ENCODE data around the gene PGLYRP2. TPM values are rescaled to one million over a fixed set of nuclear protein-coding genes. Genes with fewer than 3 reads are reported as not detected.

PGLYRP2 gene
- total RNA-seq, 2 experiments from 2014 or later = 0.25 to 0.27 TPM

DNA sequence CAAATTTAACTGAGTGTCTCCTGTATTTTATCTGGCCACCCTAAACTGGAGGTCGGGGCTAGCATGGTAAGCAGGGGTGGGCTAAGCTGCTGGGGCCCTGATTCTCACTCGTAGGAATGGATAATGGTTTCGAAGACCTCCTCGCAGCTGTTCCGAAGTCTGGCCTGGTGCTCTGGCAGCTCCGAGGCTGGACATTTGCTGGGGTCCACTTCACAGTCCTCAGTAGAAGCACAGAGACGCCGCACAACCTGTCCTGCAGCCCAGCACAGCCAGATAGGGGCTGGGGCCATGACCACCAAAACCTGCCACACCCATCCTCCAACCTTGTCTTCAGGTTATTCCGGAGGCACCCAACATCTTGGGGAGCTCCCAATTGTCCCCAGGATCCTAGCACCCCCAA is 23.3 kb downstream of the PGLYRP2 start:
- H3K27ac Mint-ChIP-seq = no peak overlapping the region
- CTCF ChIA-PET = interaction anchor here (1.9 kb wide), 1 partner anchor 37 kb away, joined by 8 read pairs; the partner anchor contains the start of gene AKAP8L
- H3K27me3 Mint-ChIP-seq = no peaks in the 10 kb centered on the region
- TF ChIP-seq, protein P1, sequence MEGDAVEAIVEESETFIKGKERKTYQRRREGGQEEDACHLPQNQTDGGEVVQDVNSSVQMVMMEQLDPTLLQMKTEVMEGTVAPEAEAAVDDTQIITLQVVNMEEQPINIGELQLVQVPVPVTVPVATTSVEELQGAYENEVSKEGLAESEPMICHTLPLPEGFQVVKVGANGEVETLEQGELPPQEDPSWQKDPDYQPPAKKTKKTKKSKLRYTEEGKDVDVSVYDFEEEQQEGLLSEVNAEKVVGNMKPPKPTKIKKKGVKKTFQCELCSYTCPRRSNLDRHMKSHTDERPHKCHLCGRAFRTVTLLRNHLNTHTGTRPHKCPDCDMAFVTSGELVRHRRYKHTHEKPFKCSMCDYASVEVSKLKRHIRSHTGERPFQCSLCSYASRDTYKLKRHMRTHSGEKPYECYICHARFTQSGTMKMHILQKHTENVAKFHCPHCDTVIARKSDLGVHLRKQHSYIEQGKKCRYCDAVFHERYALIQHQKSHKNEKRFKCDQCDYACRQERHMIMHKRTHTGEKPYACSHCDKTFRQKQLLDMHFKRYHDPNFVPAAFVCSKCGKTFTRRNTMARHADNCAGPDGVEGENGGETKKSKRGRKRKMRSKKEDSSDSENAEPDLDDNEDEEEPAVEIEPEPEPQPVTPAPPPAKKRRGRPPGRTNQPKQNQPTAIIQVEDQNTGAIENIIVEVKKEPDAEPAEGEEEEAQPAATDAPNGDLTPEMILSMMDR (IDR thresholded peaks at IDR 0.05) = no peak
- H3K36me3 Mint-ChIP-seq (ENCODE audit: low read depth) = peaks cover 64% of the 10 kb centered on the region
- no peak for ATAC-seq
- no peak overlapping the region for H3K4me3 Mint-ChIP-seq
- H3K9me3 Mint-ChIP-seq = no peaks in the 10 kb centered on the region
- H3K4me1 Mint-ChIP-seq (ENCODE audit: low read depth) = peaks cover 9% of the 10 kb centered on the region
- POLR2A ChIA-PET = interaction anchor here (0.7 to 2.5 kb wide), 6 partner anchors 8 to 77 kb away, joined by 3 to 9 read pairs (median 4); no protein-coding TSS in a partner anchor
- DNase-seq = no peak
- intact Hi-C loops (cut with micrococcal nuclease) = no loop called here

DNA sequence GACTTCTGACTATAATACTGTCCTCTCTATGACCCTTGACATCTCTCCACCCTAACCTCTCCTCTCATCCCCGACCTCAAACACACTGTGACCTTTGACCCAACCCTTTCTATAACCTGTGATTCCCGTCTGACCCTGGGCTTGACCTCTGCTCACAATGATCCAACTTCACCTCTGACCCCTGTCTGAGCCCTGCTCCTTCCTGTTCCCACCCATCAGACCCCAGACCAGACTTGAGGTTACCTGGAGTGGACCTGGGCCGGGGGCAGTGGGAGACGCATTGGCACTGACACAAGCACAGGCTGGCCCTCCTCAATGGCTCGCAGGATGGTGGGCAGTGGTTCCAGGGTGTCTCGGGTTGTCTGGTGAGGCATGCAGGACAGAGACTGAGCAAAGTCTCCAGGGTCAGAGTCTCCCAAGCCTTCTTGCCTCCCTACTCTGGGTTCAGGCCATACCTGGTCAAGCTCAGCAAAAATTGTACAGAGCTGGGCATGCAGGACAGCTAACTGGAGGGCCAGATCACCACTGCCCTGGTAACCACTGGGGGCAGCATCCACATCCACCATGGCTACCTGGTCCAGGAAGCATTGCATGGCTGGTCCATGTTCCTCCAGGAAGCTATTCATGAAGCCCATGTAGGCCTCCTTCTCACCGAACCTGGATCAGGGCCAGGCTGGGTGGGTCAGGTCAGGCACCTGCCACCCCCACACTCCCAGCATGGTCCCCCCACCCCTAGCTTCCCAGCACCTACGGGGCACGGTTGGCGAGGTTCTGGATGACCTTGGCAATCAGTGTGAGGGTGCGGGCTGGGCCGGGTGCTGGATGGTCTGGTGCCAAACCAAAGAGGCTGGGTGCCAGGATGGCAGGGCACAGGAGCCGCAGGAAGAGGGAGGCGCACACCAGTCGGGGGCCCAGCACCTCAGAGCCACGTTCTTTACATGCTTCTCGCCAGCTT is 25.1 kb downstream of the PGLYRP2 start:
- Mint-ChIP-seq H3K4me1 (ENCODE audit: low read depth) (peaks cover 11% of the 10 kb centered on the region), H3K27me3 (no peaks in the 10 kb centered on the region), H3K27ac (peak overlapping the region; percentile 5), H3K9me3 (no peaks in the 10 kb centered on the region), H3K36me3 (ENCODE audit: low read depth) (peaks cover 58% of the 10 kb centered on the region), H3K4me3 (no peak overlapping the region)
- ATAC-seq (no peak), DNase-seq (no peak)
- ChIA-PET POLR2A (interaction anchor here (3.4 kb wide), 1 partner anchor 9 kb away, joined by 33 read pairs; the partner anchor contains the start of gene RASAL3), CTCF (interaction anchor here (1.5 to 1.7 kb wide), 3 partner anchors 9 to 24 kb away, joined by 3 to 6 read pairs (median 4); no protein-coding TSS in a partner anchor)
- intact Hi-C loops (cut with micrococcal nuclease) = no loop called here
- TF ChIP-seq, protein P1 (IDR thresholded peaks at IDR 0.05) = no peak

DNA sequence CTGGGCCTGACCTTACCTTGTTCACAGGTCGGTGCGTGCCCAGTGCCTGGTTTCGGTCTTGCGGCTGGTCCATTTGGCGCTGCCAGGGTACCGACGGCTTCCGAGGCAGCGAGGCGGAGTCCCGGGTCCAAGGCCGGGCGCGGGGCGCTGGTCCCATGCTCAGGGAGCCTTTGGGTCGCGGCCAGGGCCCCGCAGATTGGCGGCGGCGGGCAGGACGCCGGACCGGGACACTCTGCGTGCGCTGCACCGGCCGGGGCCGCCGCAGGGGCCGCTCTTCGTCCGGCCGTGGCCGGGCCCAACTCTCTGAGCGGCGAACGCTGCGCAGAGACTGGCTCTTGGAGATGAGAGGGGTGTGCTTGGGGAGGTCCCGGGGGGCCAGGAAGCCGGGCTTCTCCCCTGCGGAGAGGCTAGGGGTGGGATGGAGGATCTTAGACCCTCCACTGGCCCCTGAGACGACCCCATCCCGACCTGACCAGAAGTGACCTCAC is 26.2 kb downstream of the PGLYRP2 start:
- ATAC-seq (no peak), DNase-seq (no peak)
- ChIA-PET POLR2A (interaction anchor here (3.4 kb wide), 1 partner anchor 10 kb away, joined by 33 read pairs; the partner anchor contains the start of gene RASAL3), CTCF (interaction anchor here (2.6 kb wide), 1 partner anchor 11 kb away, joined by 6 read pairs; the partner anchor contains the start of gene RASAL3)
- Mint-ChIP-seq H3K27me3 (no peaks in the 10 kb centered on the region), H3K4me1 (ENCODE audit: low read depth) (peaks cover 14% of the 10 kb centered on the region), H3K9me3 (no peaks in the 10 kb centered on the region), H3K4me3 (no peak overlapping the region), H3K36me3 (ENCODE audit: low read depth) (peaks cover 55% of the 10 kb centered on the region), H3K27ac (no peak overlapping the region)
- TF ChIP-seq, protein P1 (IDR thresholded peaks at IDR 0.05) = no peak
- intact Hi-C loops (cut with micrococcal nuclease) = no loop called here

DNA sequence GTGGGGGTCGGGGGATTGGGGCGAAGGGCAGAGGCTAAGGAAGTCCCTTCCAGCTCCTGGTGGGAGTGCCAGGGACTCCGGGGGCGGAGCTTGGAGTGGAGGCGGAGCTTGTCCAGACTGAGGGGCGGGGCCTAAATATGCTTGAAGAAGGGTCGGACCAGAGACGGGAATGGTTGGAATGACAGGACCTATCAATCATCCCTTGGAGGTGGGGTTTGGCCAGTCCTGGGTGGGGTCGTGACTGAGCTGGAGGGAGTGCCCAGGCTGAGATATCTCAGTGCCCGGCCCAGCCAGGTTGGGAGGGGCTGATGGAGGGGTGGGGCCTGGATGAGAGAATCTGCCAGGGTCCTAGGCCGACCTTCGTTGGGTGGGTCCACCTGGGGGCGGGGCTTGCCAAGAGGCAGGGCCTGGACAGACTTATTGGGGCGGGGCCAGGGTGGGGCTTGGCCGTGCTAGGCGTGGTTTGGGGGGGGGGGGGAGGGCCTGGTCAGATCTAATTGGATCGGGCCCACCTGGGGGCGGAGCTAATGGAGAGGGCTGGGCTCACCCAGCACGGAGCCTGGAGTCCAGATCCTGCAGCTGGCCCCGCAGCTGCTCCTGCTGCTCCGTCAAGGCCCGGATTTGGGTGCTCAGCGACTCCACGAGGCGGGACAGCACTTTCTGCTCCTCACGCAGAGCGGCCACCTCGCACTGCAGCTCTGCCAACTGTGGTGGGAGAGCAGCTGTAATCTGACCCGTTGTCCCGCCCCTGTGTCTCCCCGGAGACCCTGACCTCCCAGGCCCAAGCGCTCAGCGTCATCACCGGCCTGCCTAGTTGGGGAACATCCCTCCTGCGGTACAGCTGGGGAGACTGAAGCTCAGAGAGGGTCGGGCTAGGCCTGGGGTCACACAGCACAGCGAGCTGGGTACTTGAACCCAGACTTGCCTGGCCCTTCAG is 26.9 kb downstream of the PGLYRP2 start:
- no peaks in the 10 kb centered on the region for H3K27me3 Mint-ChIP-seq
- peaks cover 50% of the 10 kb centered on the region for H3K36me3 Mint-ChIP-seq (ENCODE audit: low read depth)
- ATAC-seq (no peak), DNase-seq (peak; percentile 37)
- CTCF ChIA-PET = interaction anchor here (0.6 to 2.6 kb wide), 2 partner anchors 11 to 33 kb away, joined by 3 to 6 read pairs; partner anchors contain the start of gene RASAL3
- H3K9me3 Mint-ChIP-seq = no peaks in the 10 kb centered on the region
- H3K4me1 Mint-ChIP-seq (ENCODE audit: low read depth) = peaks cover 14% of the 10 kb centered on the region
- intact Hi-C loops (cut with micrococcal nuclease) = no loop called here
- TF ChIP-seq, protein P1 (IDR thresholded peaks at IDR 0.05) = no peak
- POLR2A ChIA-PET = interaction anchor here (1.2 to 3.9 kb wide), 5 partner anchors 7 to 99 kb away, joined by 3 to 33 read pairs (median 8); partner anchors contain the start of genes AKAP8L and RASAL3
- no peak overlapping the region for H3K4me3 Mint-ChIP-seq
- no peak overlapping the region for H3K27ac Mint-ChIP-seq

Measured in activated CD8-positive, alpha-beta T cell treated with anti-CD3 and anti-CD28 coated beads for 36 hours (primary cell).